SK-MEL-5 (cell line): ENCODE data around the gene ADGRG1. TPM values are rescaled to one million over a fixed set of nuclear protein-coding genes. Genes with fewer than 3 reads are reported as not detected.
A peak's percentile ranks its signal among the peaks of the same experiment; 100 is the strongest.

Experiments used
- DNase-seq: peaks from one replicate; pipeline ENCODE4 v3.0.0-alpha.2; 2016; ENCODE audit warnings: low read depth, low spot score
- in situ Hi-C: cut with HindIII; loops from 2 replicates; pipeline ENCODE4 v1.10.0; 2016; ENCODE audit warnings: low sequenced_read_pairs, high pct_unique_total_duplicates, low pct_unique_long_range_greater_than_20kb
- total RNA-seq: library from RNA; depleted of rRNA; stranded (reverse); fragments of >200 nt; shearing (Covaris generic); gene quantifications from 2 replicates; pipeline ENCODE4 v1.2.3, GENCODE V29; 2014

Gene ADGRG1
- total RNA-seq, 1 experiment from 2014 or later, result 14.4 TPM

- in situ Hi-C loops, result no loop called here
- no peak for DNase-seq
Measured at GRCh38 chr16:57616241-57616640, 12.2 kb upstream of the ADGRG1 start.

- DNase-seq, result no peak
- in situ Hi-C loops, result no loop called here
Measured at GRCh38 chr16:57616876-57617275, 11.6 kb upstream of the ADGRG1 start.

GRCh38 chr16:57617604-57618111 lies 10.8 kb upstream of the ADGRG1 start:
- in situ Hi-C loops, result no loop called here
- DNase-seq, result no peak

GRCh38 chr16:57618296-57619132 lies 9.9 kb upstream of the ADGRG1 start:
- no peak for DNase-seq
- in situ Hi-C loops, result no loop called here

- in situ Hi-C loops, result no loop called here
- no peak for DNase-seq
Measured at GRCh38 chr16:57619133-57619605, 9.3 kb upstream of the ADGRG1 start.

- in situ Hi-C loops, result no loop called here
- no peak for DNase-seq
Measured at GRCh38 chr16:57619606-57620334, 8.7 kb upstream of the ADGRG1 start.

GRCh38 chr16:57620335-57621231 lies 7.8 kb upstream of the ADGRG1 start:
- in situ Hi-C loops, result no loop called here
- DNase-seq, result no peak

GRCh38 chr16:57621521-57622271 lies 6.7 kb upstream of the ADGRG1 start:
- no peak for DNase-seq
- in situ Hi-C loops, result no loop called here

- DNase-seq, result no peak
- in situ Hi-C loops, result no loop called here
Measured at GRCh38 chr16:57622361-57623250, 5.8 kb upstream of the ADGRG1 start.

- in situ Hi-C loops, result no loop called here
- peak; percentile 97 for DNase-seq
Measured at GRCh38 chr16:57623251-57624043, 5.0 kb upstream of the ADGRG1 start.

GRCh38 chr16:57624044-57624688 lies 4.3 kb upstream of the ADGRG1 start:
- in situ Hi-C loops, result no loop called here

GRCh38 chr16:57624806-57625500 lies 3.5 kb upstream of the ADGRG1 start:
- in situ Hi-C loops, result no loop called here
- no peak for DNase-seq

More at GRCh38 chr16:57624044-57624688, 4.3 kb upstream of the ADGRG1 start:
- peak; percentile 60 for DNase-seq

- DNase-seq, result no peak
- in situ Hi-C loops, result no loop called here
Measured at GRCh38 chr16:57626420-57627170, 1.8 kb upstream of the ADGRG1 start.
